Vagina (tissue), 2 donors: ENCODE results near the gene IL31RA. TPM values are rescaled to one million over a fixed set of nuclear protein-coding genes. Genes with fewer than 3 reads are reported as not detected.

Experiments used
- DNase-seq, 2 donors: peaks; one replicate each; pipeline ENCODE4 v3.0.0-alpha.2; 2017; ENCODE audit errors: extremely low spot score in 2 of 2
- H3K27ac ChIP-seq: fragments of 200-600 bp; sonication (generic); one replicate; pipeline ENCODE4 v1.5.1; 2019
- H3K27me3 ChIP-seq: fragments of 200-600 bp; sonication (generic); one replicate; pipeline ENCODE4 v1.5.1; 2019
- H3K36me3 ChIP-seq, 2 donors: fragments of 200-600 bp; sonication (generic); one replicate each; pipeline ENCODE4 v1.5.1; 2017 to 2019
- H3K4me1 ChIP-seq: fragments of 200-600 bp; sonication (generic); one replicate; pipeline ENCODE4 v1.5.1; 2019
- H3K4me3 ChIP-seq, 2 donors: fragments of 200-600 bp; sonication (generic); 1 replicate in 1 of 2; 2 replicates in 1 of 2; pipeline ENCODE4 v1.5.1; 2016 to 2019
- H3K9me3 ChIP-seq: fragments of 200-600 bp; sonication (generic); one replicate; pipeline ENCODE4 v1.5.1; 2019
- CTCF ChIP-seq, 3 experiments: fragments of 450-650 bp in 2 of 3; fragments of 200-600 bp in 1 of 3; sonication (generic) in 1 of 3; IDR thresholded peaks; one replicate each; pipeline ENCODE4 v1.5.1; 2017 to 2019; ENCODE audit warnings: antibody characterized with exemption in 3 of 3, mild to moderate bottlenecking in 2 of 3, moderate library complexity in 2 of 3
- POLR2A ChIP-seq, 2 donors: fragments of 450-650 bp; IDR thresholded peaks; one replicate each; pipeline ENCODE4 v1.6.1; 2017; ENCODE audit warnings: antibody characterized with exemption in 2 of 2, mild to moderate bottlenecking in 2 of 2, moderate library complexity in 2 of 2
- POLR2AphosphoS5 ChIP-seq, 2 donors: sonication (generic); formaldehyde crosslinking; IDR thresholded peaks; one replicate each; pipeline ENCODE4 v1.9.0; 2017; ENCODE audit warnings: antibody characterized with exemption in 2 of 2, mild to moderate bottlenecking in 2 of 2, low read depth in 1 of 2; ENCODE audit not compliant: insufficient read depth in 1 of 2
- intact Hi-C: fragments of 100-400 bp; cut with DNase I; formaldehyde crosslinking; loops from one replicate; pipeline ENCODE4 v1.15.1; 2023
- total RNA-seq: library from RNA; depleted of rRNA; stranded (reverse); fragments of >200 nt; gene quantifications from one replicate; pipeline ENCODE4 v1.2.3, GENCODE V29; 2016

IL31RA gene
- total RNA-seq, 1 donor from 2014 or later, result not detected

GRCh38 chr5:55853041-55853670 lies 2.0 kb downstream of the IL31RA start:
- Histone ChIP-seq H3K27me3 (no peaks in the 10 kb centered on the region), H3K4me1 (no peaks in the 10 kb centered on the region), H3K27ac (no peak overlapping the region), H3K36me3 (no peaks in the 10 kb centered on the region), H3K9me3 (no peaks in the 10 kb centered on the region), H3K4me3 (no peak overlapping the region)
- TF ChIP-seq CTCF (IDR thresholded peaks at IDR 0.05) (no peak), POLR2AphosphoS5 (IDR thresholded peaks at IDR 0.05; ENCODE audit: insufficient read depth in 1 of 2, low read depth in 1 of 2) (no peak), POLR2A (IDR thresholded peaks at IDR 0.05) (no peak)
- intact Hi-C loops, result no loop called here
- no peak for DNase-seq

GRCh38 chr5:55853818-55854217 lies 2.7 kb downstream of the IL31RA start:
- TF ChIP-seq CTCF (IDR thresholded peaks at IDR 0.05) (no peak), POLR2AphosphoS5 (IDR thresholded peaks at IDR 0.05; ENCODE audit: insufficient read depth in 1 of 2, low read depth in 1 of 2) (no peak), POLR2A (IDR thresholded peaks at IDR 0.05) (no peak)
- intact Hi-C loops, result no loop called here
- H3K4me1 ChIP-seq, result no peaks in the 10 kb centered on the region
- H3K27me3 ChIP-seq, result no peaks in the 10 kb centered on the region
- no peaks in the 10 kb centered on the region for H3K36me3 ChIP-seq
- H3K9me3 ChIP-seq, result no peaks in the 10 kb centered on the region
- no peak for DNase-seq
- no peak overlapping the region for H3K4me3 ChIP-seq
- no peak overlapping the region for H3K27ac ChIP-seq

GRCh38 chr5:55855509-55855908 lies 4.4 kb downstream of the IL31RA start:
- Histone ChIP-seq H3K27ac (no peak overlapping the region), H3K9me3 (no peaks in the 10 kb centered on the region), H3K4me3 (no peak overlapping the region), H3K36me3 (no peaks in the 10 kb centered on the region), H3K27me3 (no peaks in the 10 kb centered on the region), H3K4me1 (no peaks in the 10 kb centered on the region)
- TF ChIP-seq CTCF (IDR thresholded peaks at IDR 0.05) (no peak), POLR2AphosphoS5 (IDR thresholded peaks at IDR 0.05; ENCODE audit: insufficient read depth in 1 of 2, low read depth in 1 of 2) (no peak), POLR2A (IDR thresholded peaks at IDR 0.05) (no peak)
- no peak for DNase-seq
- intact Hi-C loops, result no loop called here

GRCh38 chr5:55856516-55857246 lies 5.5 kb downstream of the IL31RA start:
- no peak for DNase-seq
- intact Hi-C loops, result no loop called here

More at GRCh38 chr5:55856516-55857246, 5.5 kb downstream of the IL31RA start:
- no peak overlapping the region for H3K4me3 ChIP-seq
- no peak overlapping the region for H3K27ac ChIP-seq
- H3K4me1 ChIP-seq, result no peaks in the 10 kb centered on the region
- TF ChIP-seq POLR2AphosphoS5 (IDR thresholded peaks at IDR 0.05; ENCODE audit: insufficient read depth in 1 of 2, low read depth in 1 of 2) (no peak), POLR2A (IDR thresholded peaks at IDR 0.05) (no peak), CTCF (IDR thresholded peaks at IDR 0.05) (no peak)
- H3K36me3 ChIP-seq, result no peaks in the 10 kb centered on the region
- H3K9me3 ChIP-seq, result no peaks in the 10 kb centered on the region
- no peaks in the 10 kb centered on the region for H3K27me3 ChIP-seq
